SU-DHL-6 (cell line): ENCODE measurements around the gene RAB36.

Experiments
- H2AFZ ChIP-seq: fragments of 200-600 bp; sonication (generic); 2 replicates; pipeline ENCODE4 v1.6.1; 2014; ENCODE audit warnings: low read depth, mild to moderate bottlenecking, moderate library complexity, mixed read lengths, antibody characterized with exemption, low read length; ENCODE audit not compliant: severe bottlenecking
- H3F3A ChIP-seq: fragments of 200-600 bp; shearing (Covaris generic); 2 replicates; pipeline ENCODE4 v1.6.0; 2016; ENCODE audit warnings: antibody characterized with exemption, mild to moderate bottlenecking; ENCODE audit not compliant: insufficient read depth
- H3K27ac ChIP-seq: fragments of 200-600 bp; sonication (generic); 2 replicates; pipeline ENCODE4 v1.5.1; 2016; ENCODE audit warnings: low read depth, mild to moderate bottlenecking, low read length, moderate library complexity, mixed read lengths
- H3K27me3 ChIP-seq: fragments of 200-600 bp; sonication (generic), shearing (Covaris generic); 2 replicates; pipeline ENCODE4 v1.6.0; 2014; ENCODE audit warnings: mild to moderate bottlenecking, low read length
- H3K36me3 ChIP-seq: fragments of 200-600 bp; sonication (generic); 2 replicates; pipeline ENCODE4 v1.6.1; 2014; ENCODE audit warnings: mild to moderate bottlenecking, low read length, mixed read lengths
- H3K4me2 ChIP-seq: fragments of 300-600, 200-600 bp; shearing (Covaris generic), sonication (generic); 2 replicates; pipeline ENCODE4 v1.6.0; 2014; ENCODE audit warnings: low read length, low read depth, mild to moderate bottlenecking; ENCODE audit not compliant: poor library complexity, severe bottlenecking
- H3K4me3 ChIP-seq: fragments of 200-600 bp; sonication (generic); 2 replicates; pipeline ENCODE4 v1.5.1; 2014; ENCODE audit warnings: antibody characterized with exemption, low read length, mild to moderate bottlenecking, mixed read lengths; ENCODE audit not compliant: insufficient read depth, poor library complexity, severe bottlenecking
- H3K79me2 ChIP-seq: fragments of 200-600 bp; sonication (generic); 2 replicates; pipeline ENCODE4 v1.6.1; 2014; ENCODE audit warnings: mild to moderate bottlenecking, low read length, moderate library complexity; ENCODE audit not compliant: insufficient read depth
- H3K9ac ChIP-seq: fragments of 200-600 bp; sonication (generic); 2 replicates; pipeline ENCODE4 v1.7.0; 2014; ENCODE audit warnings: mild to moderate bottlenecking, low read length
- H3K9me2 ChIP-seq: fragments of 200-600 bp; sonication (generic); replicated peaks from 2 replicates; pipeline ENCODE4 v1.6.1; 2014; ENCODE audit warnings: low read length; ENCODE audit not compliant: insufficient read depth
- H3K9me3 ChIP-seq: fragments of 200-600 bp; sonication (generic); 2 replicates; pipeline ENCODE4 v1.6.1; 2014; ENCODE audit warnings: low read length, mixed read lengths; ENCODE audit not compliant: insufficient read depth
- H4K20me1 ChIP-seq: fragments of 200-600 bp; sonication (generic); 2 replicates; pipeline ENCODE4 v1.6.1; 2014; ENCODE audit warnings: low read depth, mild to moderate bottlenecking, antibody characterized with exemption, low read length, moderate library complexity, mixed read lengths
- EZH2phosphoT487 ChIP-seq: fragments of 200-600 bp; sonication (generic), shearing (Covaris generic); conservative IDR thresholded peaks from 2 replicates; pipeline ENCODE4 v1.6.1; 2018; ENCODE audit warnings: mild to moderate bottlenecking, antibody characterized with exemption, low read length, moderate library complexity, mixed read lengths
- TF ChIP-seq, protein P1 (sequence below): fragments of 200-600 bp; sonication (generic); IDR thresholded peaks from one replicate; pipeline ENCODE4 v1.5.1; 2017; ENCODE audit warnings: antibody characterized with exemption, mild to moderate bottlenecking, low read length, moderate library complexity; ENCODE audit not compliant: insufficient read depth, poor library complexity, severe bottlenecking

The RAB36 gene

DNA sequence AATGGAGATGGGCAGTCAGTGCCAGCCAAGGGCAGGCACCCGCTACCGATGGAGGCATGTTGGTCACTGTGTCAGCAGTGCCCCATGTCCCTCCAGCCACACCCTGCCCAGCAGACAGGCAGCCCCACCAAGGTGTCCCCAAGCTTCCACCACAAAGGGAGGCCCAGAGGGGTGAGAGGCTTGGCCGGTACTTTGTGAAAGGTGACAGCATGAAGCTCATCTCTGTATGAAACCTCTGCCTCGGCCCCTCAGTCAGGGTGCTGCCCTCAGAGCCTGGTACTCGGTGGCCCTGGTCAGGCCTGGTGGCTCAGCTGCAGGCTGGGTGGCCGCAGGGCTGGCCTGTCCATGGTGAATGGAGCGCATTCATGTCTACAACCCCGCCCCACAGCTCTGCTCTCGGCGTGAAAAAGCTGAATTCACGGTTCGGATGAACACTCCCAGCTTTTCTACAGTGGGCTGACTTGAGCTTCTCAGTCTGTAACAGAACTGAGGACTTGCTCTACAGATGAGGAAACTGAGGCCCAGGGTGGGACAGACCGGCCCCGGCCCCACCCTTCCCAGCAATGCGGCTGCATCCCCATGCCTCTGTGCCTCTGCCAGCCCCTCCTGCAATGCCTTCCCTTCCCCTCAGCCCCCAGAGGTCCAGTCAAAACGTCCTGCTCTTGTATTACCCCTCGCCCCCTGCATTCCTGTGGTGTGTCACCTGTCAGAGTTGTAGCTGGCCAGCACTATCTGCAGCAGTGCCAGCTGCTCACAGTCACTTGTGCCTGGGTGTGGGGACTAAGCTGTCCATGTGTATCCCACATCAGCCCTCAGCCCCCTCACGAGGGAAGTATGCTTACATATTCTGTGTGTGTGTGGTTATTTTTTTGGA, 31.2 kb upstream of the RAB36 start:
- no peaks in the 10 kb centered on the region for H3K9me3 ChIP-seq
- H3K4me2 ChIP-seq, result no peak overlapping the region
- H3F3A ChIP-seq, result no peaks in the 10 kb centered on the region
- H3K79me2 ChIP-seq, result no peaks in the 10 kb centered on the region
- no peak overlapping the region for H2AFZ ChIP-seq
- no peak overlapping the region for H3K9ac ChIP-seq
- H3K27me3 ChIP-seq, result no peaks in the 10 kb centered on the region
- H3K36me3 ChIP-seq, result no peaks in the 10 kb centered on the region
- H3K4me3 ChIP-seq, result no peak overlapping the region
- TF ChIP-seq, protein P1, sequence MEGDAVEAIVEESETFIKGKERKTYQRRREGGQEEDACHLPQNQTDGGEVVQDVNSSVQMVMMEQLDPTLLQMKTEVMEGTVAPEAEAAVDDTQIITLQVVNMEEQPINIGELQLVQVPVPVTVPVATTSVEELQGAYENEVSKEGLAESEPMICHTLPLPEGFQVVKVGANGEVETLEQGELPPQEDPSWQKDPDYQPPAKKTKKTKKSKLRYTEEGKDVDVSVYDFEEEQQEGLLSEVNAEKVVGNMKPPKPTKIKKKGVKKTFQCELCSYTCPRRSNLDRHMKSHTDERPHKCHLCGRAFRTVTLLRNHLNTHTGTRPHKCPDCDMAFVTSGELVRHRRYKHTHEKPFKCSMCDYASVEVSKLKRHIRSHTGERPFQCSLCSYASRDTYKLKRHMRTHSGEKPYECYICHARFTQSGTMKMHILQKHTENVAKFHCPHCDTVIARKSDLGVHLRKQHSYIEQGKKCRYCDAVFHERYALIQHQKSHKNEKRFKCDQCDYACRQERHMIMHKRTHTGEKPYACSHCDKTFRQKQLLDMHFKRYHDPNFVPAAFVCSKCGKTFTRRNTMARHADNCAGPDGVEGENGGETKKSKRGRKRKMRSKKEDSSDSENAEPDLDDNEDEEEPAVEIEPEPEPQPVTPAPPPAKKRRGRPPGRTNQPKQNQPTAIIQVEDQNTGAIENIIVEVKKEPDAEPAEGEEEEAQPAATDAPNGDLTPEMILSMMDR, result no peak
- no peak overlapping the region for H3K27ac ChIP-seq
- no peaks in the 10 kb centered on the region for H4K20me1 ChIP-seq
- H3K9me2 ChIP-seq, result no peaks in the 10 kb centered on the region

DNA sequence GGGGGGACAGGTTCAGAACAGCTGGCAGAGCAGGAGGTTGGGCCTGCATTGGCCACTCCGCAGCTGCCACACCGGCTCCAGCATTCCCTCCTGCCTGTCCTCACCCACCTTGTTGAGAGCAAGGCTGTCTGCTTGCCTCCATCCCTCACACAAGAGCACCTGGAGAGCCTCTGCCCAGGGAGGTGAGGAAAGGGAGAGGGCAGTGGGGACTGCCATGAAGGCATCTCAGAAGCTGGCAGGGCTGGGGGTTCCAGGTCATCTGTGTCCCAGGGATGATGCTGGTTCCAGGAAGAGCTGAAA, 30.6 kb upstream of the RAB36 start:
- Histone ChIP-seq H3K27me3 (no peaks in the 10 kb centered on the region), H3K79me2 (no peaks in the 10 kb centered on the region), H3K9me3 (no peaks in the 10 kb centered on the region), H3K9me2 (no peaks in the 10 kb centered on the region), H3K27ac (no peak overlapping the region), H3K4me2 (no peak overlapping the region), H3F3A (no peaks in the 10 kb centered on the region), H3K36me3 (no peaks in the 10 kb centered on the region), H2AFZ (no peak overlapping the region), H4K20me1 (no peaks in the 10 kb centered on the region), H3K4me3 (no peak overlapping the region), H3K9ac (no peak overlapping the region)
- no peak for TF ChIP-seq EZH2phosphoT487
- TF ChIP-seq, protein P1, result no peak

DNA sequence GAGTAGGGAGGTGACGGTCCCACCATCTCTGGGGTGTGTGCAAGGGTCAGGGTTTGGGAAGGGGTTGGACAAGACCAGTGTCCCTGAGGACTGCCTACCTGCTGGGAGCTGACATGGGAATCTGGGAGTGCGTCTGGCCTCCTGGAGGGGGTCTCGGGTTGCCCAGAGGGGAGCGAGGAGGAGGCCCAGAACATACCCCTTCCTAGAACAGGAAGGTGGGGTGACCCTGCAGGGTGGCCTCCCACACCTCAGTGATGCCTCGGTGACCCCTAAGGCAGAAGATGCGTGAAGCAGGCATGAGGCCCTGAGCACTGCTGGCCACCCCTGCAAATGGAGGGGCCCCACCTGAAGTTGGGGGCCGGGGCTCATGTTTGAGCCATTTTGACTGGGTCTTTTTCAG, 29.9 kb upstream of the RAB36 start:
- no peaks in the 10 kb centered on the region for H3K79me2 ChIP-seq
- H3K27me3 ChIP-seq, result no peaks in the 10 kb centered on the region
- no peak overlapping the region for H2AFZ ChIP-seq
- TF ChIP-seq, protein P1, result no peak
- no peak for TF ChIP-seq EZH2phosphoT487
- no peaks in the 10 kb centered on the region for H3K9me2 ChIP-seq
- H3F3A ChIP-seq, result no peaks in the 10 kb centered on the region
- no peaks in the 10 kb centered on the region for H3K36me3 ChIP-seq
- H3K9ac ChIP-seq, result no peak overlapping the region
- no peak overlapping the region for H3K4me2 ChIP-seq
- H3K27ac ChIP-seq, result no peak overlapping the region
- no peaks in the 10 kb centered on the region for H3K9me3 ChIP-seq
- H3K4me3 ChIP-seq, result no peak overlapping the region
- no peaks in the 10 kb centered on the region for H4K20me1 ChIP-seq
